Endothelial cell of umbilical vein (primary cell): ENCODE data around the gene CS. TPM values are rescaled to one million over a fixed set of nuclear protein-coding genes. Genes with fewer than 3 reads are reported as not detected.
"Not testable (repeated sequence)": the region's sequence is repeated elsewhere in the genome, so short reads cannot be mapped to it uniquely, and the experiment has no call there.

Experiments
- BruUV-seq: library from RNA; stranded (reverse); fragments of 400-500 nt; replicated peaks from 2 replicates; lab custom pipeline; 2021; lab: Mats Ljungman, UMichigan
- CTCF ChIA-PET: fragments of 300-600, 350-600 bp; sonication (Branson Sonifier 250); formaldehyde crosslinking; loops from one replicate; lab custom pipeline; 2021; ENCODE audit warnings: antibody characterized with exemption, inconsistent platforms; lab: Charles Lee
- POLR2A ChIA-PET: fragments of 300-600, 350-600 bp; sonication (Branson Sonifier 250); formaldehyde crosslinking; loops from one replicate; lab custom pipeline; 2021; ENCODE audit warnings: antibody characterized with exemption, inconsistent platforms; lab: Charles Lee
- DNase-seq: peaks from one replicate; pipeline ENCODE4 v3.0.0-alpha.2; 2011; ENCODE audit warnings: low read depth, low spot score
- FAIRE-seq: peaks from 2 replicates; lab custom pipeline; 2011; peaks lifted over from hg19 to GRCh38; lab: Jason Lieb, UNC
- H2AFZ ChIP-seq: 2 replicates; pipeline ENCODE4 v1.6.0; 2012; ENCODE audit warnings: low read depth, low read length, control low read depth, inconsistent platforms
- H3K27ac ChIP-seq: 2 replicates; pipeline ENCODE4 v1.5.1; 2011; ENCODE audit warnings: low read depth, mild to moderate bottlenecking, control low read depth, low read length, moderate library complexity; ENCODE audit not compliant: insufficient read depth
- H3K27me3 ChIP-seq, 2 experiments: 2 replicates each; pipeline versions ENCODE4 v1.6.0 to v1.6.1; 2011; ENCODE audit warnings: low read length in 2 of 2, mixed read lengths in 1 of 2; ENCODE audit not compliant: control insufficient read depth in 2 of 2, insufficient read depth in 2 of 2
- H3K36me3 ChIP-seq, 2 experiments: 2 replicates in 1 of 2; 3 replicates in 1 of 2; pipeline ENCODE4 v1.5.1; 2011; ENCODE audit warnings: low read length in 2 of 2, mild to moderate bottlenecking in 1 of 2, moderate library complexity in 1 of 2; ENCODE audit not compliant: control insufficient read depth in 2 of 2, insufficient read depth in 2 of 2; ENCODE audit errors: extremely low read depth in 1 of 2
- H3K4me1 ChIP-seq: 3 replicates; pipeline ENCODE4 v1.5.1; 2011; ENCODE audit warnings: mild to moderate bottlenecking, low read length; ENCODE audit not compliant: control insufficient read depth, insufficient read depth; ENCODE audit errors: extremely low read depth
- H3K4me2 ChIP-seq: 2 replicates; pipeline ENCODE4 v1.6.1; 2011; ENCODE audit warnings: low read length, control low read depth, mixed read lengths; ENCODE audit not compliant: insufficient read depth
- H3K4me3 ChIP-seq, 3 experiments: fragments of 200-600 bp in 1 of 3; sonication (generic), shearing (Covaris generic) in 1 of 3; replicated peaks in 1 of 3; 2 replicates each; pipeline ENCODE4 v1.5.1; 2011 to 2016; ENCODE audit warnings: control low read depth in 3 of 3, low read length in 3 of 3, mild to moderate bottlenecking in 2 of 3, inconsistent platforms in 1 of 3, low read depth in 1 of 3, moderate library complexity in 1 of 3; ENCODE audit not compliant: insufficient read depth in 1 of 3
- H3K79me2 ChIP-seq: 2 replicates; pipeline ENCODE4 v1.6.0; 2012; ENCODE audit warnings: low read length, inconsistent platforms; ENCODE audit not compliant: control insufficient read depth, insufficient read depth
- H3K9ac ChIP-seq: replicated peaks from 2 replicates; pipeline ENCODE3; 2011; ENCODE audit warnings: low read length, control low read depth; ENCODE audit not compliant: insufficient read depth; ENCODE audit errors: extremely low read depth
- H3K9me1 ChIP-seq: replicated peaks from 3 replicates; pipeline ENCODE4 v1.6.0; 2011; ENCODE audit warnings: mild to moderate bottlenecking, low read length; ENCODE audit not compliant: control insufficient read depth, insufficient read depth; ENCODE audit errors: extremely low read depth
- H3K9me3 ChIP-seq: replicated peaks from 2 replicates; pipeline ENCODE4 v1.5.1; 2012; ENCODE audit warnings: low read length, inconsistent platforms; ENCODE audit not compliant: control insufficient read depth, insufficient read depth
- H4K20me1 ChIP-seq: replicated peaks from 2 replicates; pipeline ENCODE3; 2011; ENCODE audit warnings: mild to moderate bottlenecking, low read length; ENCODE audit not compliant: control insufficient read depth, insufficient read depth; ENCODE audit errors: extremely low read depth
- EZH2 ChIP-seq: IDR thresholded peaks from 2 replicates; pipeline ENCODE4 v1.6.1; 2012; ENCODE audit warnings: borderline replicate concordance, low read depth, mild to moderate bottlenecking, moderate library complexity, low read length, inconsistent platforms; ENCODE audit not compliant: severe bottlenecking
- FOS ChIP-seq: IDR thresholded peaks from 2 replicates; pipeline ENCODE4 v1.6.1; 2011; ENCODE audit warnings: mild to moderate bottlenecking, low read length, moderate library complexity, borderline replicate concordance; ENCODE audit not compliant: insufficient read depth
- GATA2 ChIP-seq: IDR thresholded peaks from 2 replicates; pipeline ENCODE4 v1.7.0; 2011; ENCODE audit warnings: low read depth, mild to moderate bottlenecking, moderate library complexity, mixed read lengths, low read length; ENCODE audit not compliant: insufficient read length, insufficient read depth
- JUN ChIP-seq: IDR thresholded peaks from 2 replicates; pipeline ENCODE4 v1.6.1; 2011; ENCODE audit warnings: borderline replicate concordance, low read depth; ENCODE audit not compliant: insufficient read length, insufficient read depth
- MYC ChIP-seq: IDR thresholded peaks from one replicate; pipeline ENCODE4 v1.6.1; 2011; ENCODE audit warnings: mild to moderate bottlenecking, low read depth, low read length
- POLR2A ChIP-seq: IDR thresholded peaks from 2 replicates; pipeline ENCODE4 v1.6.1; 2012; ENCODE audit warnings: low read depth, mild to moderate bottlenecking, control low read depth, low read length
- POLR2AphosphoS5 ChIP-seq: IDR thresholded peaks from 2 replicates; pipeline ENCODE4 v1.6.1; 2012; ENCODE audit warnings: low read depth, mild to moderate bottlenecking, control low read depth, low read length, moderate library complexity; ENCODE audit not compliant: insufficient read depth
- dilution Hi-C: fragments of 300-500 bp; cut with MboI; formaldehyde crosslinking; loops from one replicate; pipeline ENCODE4 v1.15.0; 2019; ENCODE audit warnings: low sequenced_read_pairs; ENCODE audit not compliant: extremely low pct_ligation_motif_present
- intact Hi-C: fragments of 100-400 bp; cut with micrococcal nuclease; formaldehyde crosslinking; loops from one replicate; pipeline ENCODE4 v1.10.0; 2022
- polyA plus RNA-seq, 4 experiments: library from polyadenylated mRNA; depleted of rRNA in 3 of 4; stranded (reverse) in 3 of 4; unstranded in 1 of 4; fragments of >200 nt; gene quantifications; 2 replicates each; pipeline versions ENCODE4 v1.2.1 to v1.2.3, GENCODE V29; 2011 to 2012; ENCODE audit warnings: missing spikeins in 1 of 4
- total RNA-seq: library from RNA; stranded (reverse); gene quantifications from 2 replicates; pipeline ENCODE4 v1.2.3, GENCODE V29; 2021
- TF ChIP-seq, protein P1 (sequence below), 2 donors: IDR thresholded peaks; 1 replicate in 1 of 2; 2 replicates in 1 of 2; pipeline ENCODE4 v1.5.1; 2011; ENCODE audit warnings: low read length in 2 of 2, mild to moderate bottlenecking in 2 of 2, moderate library complexity in 2 of 2, control low read depth in 1 of 2, inconsistent platforms in 1 of 2, low read depth in 1 of 2; ENCODE audit not compliant: insufficient read depth in 1 of 2; ENCODE audit errors: extremely low read depth in 1 of 2
- TF ChIP-seq, protein P2 (sequence below): IDR thresholded peaks from 2 replicates; pipeline ENCODE4 v1.6.1; 2011; ENCODE audit not compliant: insufficient read depth, insufficient read length

Gene CS
- total and polyA plus RNA-seq, 2 donors (not counting 3 experiments of a cell fraction or from before 2014, with no cell fraction given): 129 to 312 TPM

DNA sequence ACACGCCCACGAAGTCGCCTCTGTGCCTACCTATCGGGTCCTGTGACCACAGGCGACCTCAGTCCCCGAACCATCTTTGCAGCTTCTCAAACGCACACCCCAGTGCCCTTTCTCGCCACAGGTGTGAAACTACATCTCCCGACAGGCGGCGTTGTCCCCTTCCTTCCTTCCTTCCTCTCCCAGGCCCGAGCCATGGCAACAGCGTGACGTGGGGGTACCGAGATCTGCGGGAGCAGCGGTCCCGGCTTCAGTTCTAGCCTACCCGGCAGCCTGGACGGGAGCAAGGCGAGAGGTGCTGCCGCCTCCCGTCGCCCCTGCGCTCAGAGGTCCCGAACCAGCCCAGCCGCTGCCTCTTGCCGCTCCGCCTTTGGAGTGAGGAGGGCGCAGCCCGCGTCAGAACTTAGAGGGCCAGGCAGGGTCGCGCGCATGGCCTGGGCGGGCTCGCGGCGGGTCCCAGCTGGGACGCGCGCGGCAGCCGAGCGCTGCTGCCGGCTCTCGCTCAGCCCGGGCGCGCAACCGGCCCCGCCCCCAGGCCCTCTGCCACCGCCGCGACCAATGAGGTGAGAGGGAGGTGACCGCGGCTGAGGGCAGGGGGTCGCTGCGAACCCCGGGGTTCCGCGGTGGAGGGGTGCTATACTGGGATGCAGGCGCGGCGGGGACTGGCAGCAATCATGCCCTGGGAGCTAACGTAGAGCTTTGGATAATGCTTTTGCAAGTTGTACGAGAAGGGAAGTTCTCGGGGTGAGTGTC, 33.3 kb downstream of the CS start, which contains the start of gene COQ10A:
TSS of gene COQ10A (plus strand) at position 250 of the 750 bp plus-strand sequence. CDS start at position 427, 177 bp downstream.
- TF ChIP-seq, protein P1, sequence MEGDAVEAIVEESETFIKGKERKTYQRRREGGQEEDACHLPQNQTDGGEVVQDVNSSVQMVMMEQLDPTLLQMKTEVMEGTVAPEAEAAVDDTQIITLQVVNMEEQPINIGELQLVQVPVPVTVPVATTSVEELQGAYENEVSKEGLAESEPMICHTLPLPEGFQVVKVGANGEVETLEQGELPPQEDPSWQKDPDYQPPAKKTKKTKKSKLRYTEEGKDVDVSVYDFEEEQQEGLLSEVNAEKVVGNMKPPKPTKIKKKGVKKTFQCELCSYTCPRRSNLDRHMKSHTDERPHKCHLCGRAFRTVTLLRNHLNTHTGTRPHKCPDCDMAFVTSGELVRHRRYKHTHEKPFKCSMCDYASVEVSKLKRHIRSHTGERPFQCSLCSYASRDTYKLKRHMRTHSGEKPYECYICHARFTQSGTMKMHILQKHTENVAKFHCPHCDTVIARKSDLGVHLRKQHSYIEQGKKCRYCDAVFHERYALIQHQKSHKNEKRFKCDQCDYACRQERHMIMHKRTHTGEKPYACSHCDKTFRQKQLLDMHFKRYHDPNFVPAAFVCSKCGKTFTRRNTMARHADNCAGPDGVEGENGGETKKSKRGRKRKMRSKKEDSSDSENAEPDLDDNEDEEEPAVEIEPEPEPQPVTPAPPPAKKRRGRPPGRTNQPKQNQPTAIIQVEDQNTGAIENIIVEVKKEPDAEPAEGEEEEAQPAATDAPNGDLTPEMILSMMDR (IDR thresholded peaks at IDR 0.05; ENCODE audit: extremely low read depth in 1 of 2, insufficient read depth in 1 of 2, low read depth in 1 of 2, low read length in 2 of 2): peak; percentile 24 to 60
- TF ChIP-seq EZH2: no peak
- TF ChIP-seq FOS: no peak
- no peak for TF ChIP-seq GATA2
- no peak for TF ChIP-seq JUN
- TF ChIP-seq POLR2AphosphoS5: peak; percentile 90
- no peak for TF ChIP-seq MYC
- TF ChIP-seq POLR2A: peak; percentile 90
- TF ChIP-seq, protein P2, sequence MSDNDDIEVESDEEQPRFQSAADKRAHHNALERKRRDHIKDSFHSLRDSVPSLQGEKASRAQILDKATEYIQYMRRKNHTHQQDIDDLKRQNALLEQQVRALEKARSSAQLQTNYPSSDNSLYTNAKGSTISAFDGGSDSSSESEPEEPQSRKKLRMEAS: no peak
- Histone ChIP-seq H3K4me1 (peaks cover 4% of the 10 kb centered on the region), H3K79me2 (no peaks in the 10 kb centered on the region), H2AFZ (peak within 1 kb of the TSS; percentile 79), H3K9me1 (no peaks in the 10 kb centered on the region), H4K20me1 (no peaks in the 10 kb centered on the region), H3K9ac (peak within 1 kb of the TSS; percentile 69), H3K4me3 (peak within 1 kb of the TSS; percentile 25 to 50 (median 43)), H3K9me3 (no peaks in the 10 kb centered on the region), H3K27me3 (no peaks in the 10 kb centered on the region), H3K27ac (peak within 1 kb of the TSS; percentile 61), H3K4me2 (peak within 1 kb of the TSS; percentile 80), H3K36me3 (peaks cover 0 to 4% of the 10 kb centered on the region in 2 experiments)
- ChIA-PET CTCF (interaction anchor here (0.7 to 3.5 kb wide), 4 partner anchors 9 to 197 kb away, joined by 3 to 27 read pairs (median 8); partner anchors contain the start of genes ANKRD52 and SMARCC2), POLR2A (interaction anchor here (0.8 to 1.6 kb wide), 2 partner anchors 10 to 13 kb away, joined by 3 to 5 read pairs; no protein-coding TSS in a partner anchor)
- dilution Hi-C loops: no loop called here
- BruUV-seq: no TSS peak
- DNase-seq: peak; percentile 86
- peak; percentile 86 for FAIRE-seq
- intact Hi-C loops: loop anchor here (1.0 to 5.0 kb wide), 5 partner anchors 9 to 195 kb away; partner anchors contain the start of genes ANKRD52, CS and NABP2

DNA sequence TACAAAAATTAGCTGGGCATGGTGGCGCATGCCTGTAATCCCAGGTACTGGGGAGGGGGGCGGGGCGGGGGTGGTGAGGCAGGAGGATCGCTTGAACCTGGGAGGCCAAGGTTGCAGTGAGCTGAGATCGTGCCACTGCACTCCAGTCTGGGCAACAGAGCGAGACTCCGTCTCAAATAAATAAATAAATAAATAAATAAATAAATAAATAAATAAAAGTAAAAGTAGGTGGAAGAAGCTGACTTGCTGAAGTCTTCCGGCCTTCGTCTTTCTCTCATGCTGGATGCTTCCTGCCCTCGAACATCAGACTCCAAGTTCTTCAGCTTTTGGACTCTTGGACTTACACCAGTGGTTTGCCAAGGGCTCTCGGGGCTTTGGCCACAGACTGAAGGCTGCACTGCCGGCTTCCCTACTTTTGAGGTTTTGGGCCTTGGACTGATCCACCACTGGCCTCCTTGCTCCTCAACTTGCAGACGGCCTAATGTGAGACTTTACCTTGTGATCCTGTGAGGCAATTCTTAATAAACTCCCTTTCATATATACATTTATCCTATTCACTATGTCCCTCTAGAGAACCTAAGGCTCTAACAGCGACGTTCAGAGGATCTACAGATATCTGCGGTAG, 34.0 kb downstream of the CS start:
- FAIRE-seq, H3K9me1 ChIP-seq, H3K27me3 ChIP-seq, H4K20me1 ChIP-seq, H3K79me2 ChIP-seq, BruUV-seq, H3K4me1 ChIP-seq, DNase-seq, H3K36me3 ChIP-seq, H3K9me3 ChIP-seq, dilution Hi-C loops: not testable (repeated sequence)
- H3K4me3 ChIP-seq: peak overlapping the region; percentile 25 to 50 (median 43)
- POLR2A ChIA-PET: interaction anchor here (1.6 kb wide), 1 partner anchor 13 kb away, joined by 5 read pairs; no protein-coding TSS in a partner anchor
- H3K27ac ChIP-seq: peak overlapping the region; percentile 61
- intact Hi-C loops: loop anchor here (1.0 to 5.0 kb wide), 3 partner anchors 8 to 196 kb away; partner anchors contain the start of genes ANKRD52 and NABP2
- H2AFZ ChIP-seq: peak overlapping the region; percentile 40
- H3K9ac ChIP-seq: peak overlapping the region; percentile 69
- H3K4me2 ChIP-seq: peak overlapping the region; percentile 80
- CTCF ChIA-PET: interaction anchor here (0.7 to 3.5 kb wide), 4 partner anchors 9 to 198 kb away, joined by 3 to 27 read pairs (median 8); partner anchors contain the start of genes ANKRD52 and SMARCC2
